Measurements from ENCODE around the gene RNASEH1.
"Not testable (repeated sequence)": the region's sequence is repeated elsewhere in the genome, so short reads cannot be mapped to it uniquely, and the experiment has no call there.

RNASEH1 gene

GRCh38 chr2:3500326-3500899 lies 57.7 kb downstream of the RNASEH1 start:
- Histone ChIP-seq H3K4me1 (ENCODE audit: insufficient read depth, low read length, poor library complexity, severe bottlenecking) (no peaks in the 10 kb centered on the region), H3K36me3 (ENCODE audit: insufficient read depth, low read length) (peaks cover 78% of the 10 kb centered on the region; the same call in 1 of the 2 replicates), H3K9me2 (replicated peaks; ENCODE audit: low read depth, low read length) (no peaks in the 10 kb centered on the region), H3K9ac (ENCODE audit: low read depth, low read length, poor library complexity, severe bottlenecking) (no peak overlapping the region), H4K20me1 (ENCODE audit: insufficient read depth, low read length, poor library complexity, severe bottlenecking) (no peaks in the 10 kb centered on the region), H3K79me2 (ENCODE audit: insufficient read depth, low read length) (peaks cover 5% of the 10 kb centered on the region; the same call in 1 of the 2 replicates), H2AFZ (ENCODE audit: low read length) (no peak overlapping the region), H3K9me3 (ENCODE audit: insufficient read depth, low read depth, low read length) (no peaks in the 10 kb centered on the region), H3F3A (ENCODE audit: low read depth) (no peaks in the 10 kb centered on the region), H3K4me2 (ENCODE audit: low read depth, low read length, poor library complexity, severe bottlenecking) (no peak overlapping the region), H3K27me3 (ENCODE audit: insufficient read depth, low read length, poor library complexity, severe bottlenecking) (no peaks in the 10 kb centered on the region), H3K4me3 (ENCODE audit: low read length, poor library complexity, severe bottlenecking) (no peak overlapping the region)
- TF ChIP-seq EZH2phosphoT487 (IDR thresholded peaks at IDR 0.05; ENCODE audit: borderline replicate concordance) (no peak), CTCF (conservative IDR thresholded peaks at IDR 0.05; ENCODE audit: low read length) (no peak)

- Histone ChIP-seq H3K4me3 (ENCODE audit: low read length, poor library complexity, severe bottlenecking) (no peak overlapping the region), H3K9me3 (ENCODE audit: insufficient read depth, low read depth, low read length) (no peaks in the 10 kb centered on the region), H3K36me3 (ENCODE audit: insufficient read depth, low read length) (peaks cover 65% of the 10 kb centered on the region; the same call in 1 of the 2 replicates), H2AFZ (ENCODE audit: low read length) (no peak overlapping the region), H3F3A (ENCODE audit: low read depth) (no peaks in the 10 kb centered on the region), H3K4me1 (ENCODE audit: insufficient read depth, low read length, poor library complexity, severe bottlenecking) (no peaks in the 10 kb centered on the region), H3K9ac (ENCODE audit: low read depth, low read length, poor library complexity, severe bottlenecking) (no peak overlapping the region), H3K9me2 (replicated peaks; ENCODE audit: low read depth, low read length) (no peaks in the 10 kb centered on the region), H3K79me2 (ENCODE audit: insufficient read depth, low read length) (no peaks in the 10 kb centered on the region; the same call in 1 of the 2 replicates), H3K4me2 (ENCODE audit: low read depth, low read length, poor library complexity, severe bottlenecking) (no peak overlapping the region), H3K27me3 (ENCODE audit: insufficient read depth, low read length, poor library complexity, severe bottlenecking) (no peaks in the 10 kb centered on the region), H4K20me1 (ENCODE audit: insufficient read depth, low read length, poor library complexity, severe bottlenecking) (no peaks in the 10 kb centered on the region)
- no peak for TF ChIP-seq EZH2phosphoT487 (IDR thresholded peaks at IDR 0.05; ENCODE audit: borderline replicate concordance)
- no peak for TF ChIP-seq CTCF (conservative IDR thresholded peaks at IDR 0.05; ENCODE audit: low read length)
These were observed 59.2 kb downstream of the RNASEH1 start for GRCh38 chr2:3498783-3499394.

- H3K36me3 ChIP-seq (ENCODE audit: insufficient read depth, low read length) = peaks cover 53% of the 10 kb centered on the region; the same call in 1 of the 2 replicates
- not testable (repeated sequence) for H3K9ac ChIP-seq (ENCODE audit: low read depth, low read length, poor library complexity, severe bottlenecking); H3K9me2 ChIP-seq (replicated peaks; ENCODE audit: low read depth, low read length); H2AFZ ChIP-seq (ENCODE audit: low read length); H3K9me3 ChIP-seq (ENCODE audit: insufficient read depth, low read depth, low read length); H3K27me3 ChIP-seq (ENCODE audit: insufficient read depth, low read length, poor library complexity, severe bottlenecking); H4K20me1 ChIP-seq (ENCODE audit: insufficient read depth, low read length, poor library complexity, severe bottlenecking); H3K4me2 ChIP-seq (ENCODE audit: low read depth, low read length, poor library complexity, severe bottlenecking); H3K4me1 ChIP-seq (ENCODE audit: insufficient read depth, low read length, poor library complexity, severe bottlenecking); H3K79me2 ChIP-seq (ENCODE audit: insufficient read depth, low read length); H3F3A ChIP-seq (ENCODE audit: low read depth); H3K4me3 ChIP-seq (ENCODE audit: low read length, poor library complexity, severe bottlenecking)
These were observed 61.4 kb downstream of the RNASEH1 start for GRCh38 chr2:3496708-3497080.

All from Loucy (cell line).